Stomach (tissue), 4 donors: ENCODE measurements around the gene LCP2.

Experiments used
- EP300 ChIP-seq: sonication (generic); formaldehyde crosslinking; IDR thresholded peaks from one replicate; pipeline ENCODE4 v1.6.1; 2017; ENCODE audit warnings: antibody characterized with exemption
- POLR2A ChIP-seq, 4 donors: fragments of 450-650 bp; IDR thresholded peaks; one replicate each; pipeline ENCODE4 v1.6.1; 2016; ENCODE audit warnings: antibody characterized with exemption in 4 of 4, control low read depth in 2 of 4, mild to moderate bottlenecking in 1 of 4, moderate library complexity in 1 of 4
- POLR2AphosphoS5 ChIP-seq, 3 donors: sonication (generic); formaldehyde crosslinking; IDR thresholded peaks; one replicate each; pipeline ENCODE4 v1.6.1; 2016; ENCODE audit warnings: antibody characterized with exemption in 3 of 3
- TF ChIP-seq, protein P1 (sequence below), 7 experiments: fragments of 450-650 bp in 4 of 7; fragments of 200-600 bp in 3 of 7; sonication (generic) in 3 of 7; IDR thresholded peaks; one replicate each; pipeline ENCODE4 v1.5.1; 2016 to 2019; ENCODE audit warnings: antibody characterized with exemption in 7 of 7, control low read depth in 2 of 7, mild to moderate bottlenecking in 1 of 7

DNA sequence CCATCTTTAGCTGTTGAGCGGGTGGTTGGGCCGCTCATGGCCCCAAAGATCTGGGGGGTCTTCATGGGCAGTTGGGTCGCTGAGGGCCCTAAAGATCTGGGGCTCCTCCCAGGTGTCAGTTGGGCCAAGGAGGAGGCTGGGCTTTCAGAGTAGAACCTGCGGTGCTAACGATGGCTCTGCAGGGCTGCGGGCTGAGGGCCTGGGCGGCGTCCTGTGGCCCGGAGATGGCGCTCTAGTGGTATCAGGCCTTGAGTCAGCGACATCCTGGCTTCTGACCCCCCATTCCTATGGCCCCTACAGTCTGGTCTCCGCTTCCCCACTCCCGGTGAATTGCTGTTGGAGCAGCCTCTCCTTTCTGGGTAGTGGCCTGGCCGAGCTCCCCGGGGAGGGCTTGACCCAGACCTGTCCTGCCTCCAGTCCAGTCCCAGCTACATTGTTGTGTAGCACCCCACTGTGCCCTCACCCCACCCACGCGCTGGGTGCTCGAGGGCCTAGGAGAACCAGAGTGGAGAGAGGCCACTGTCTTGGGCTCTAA, 64.2 kb downstream of the LCP2 start:
- TF ChIP-seq, protein P1, sequence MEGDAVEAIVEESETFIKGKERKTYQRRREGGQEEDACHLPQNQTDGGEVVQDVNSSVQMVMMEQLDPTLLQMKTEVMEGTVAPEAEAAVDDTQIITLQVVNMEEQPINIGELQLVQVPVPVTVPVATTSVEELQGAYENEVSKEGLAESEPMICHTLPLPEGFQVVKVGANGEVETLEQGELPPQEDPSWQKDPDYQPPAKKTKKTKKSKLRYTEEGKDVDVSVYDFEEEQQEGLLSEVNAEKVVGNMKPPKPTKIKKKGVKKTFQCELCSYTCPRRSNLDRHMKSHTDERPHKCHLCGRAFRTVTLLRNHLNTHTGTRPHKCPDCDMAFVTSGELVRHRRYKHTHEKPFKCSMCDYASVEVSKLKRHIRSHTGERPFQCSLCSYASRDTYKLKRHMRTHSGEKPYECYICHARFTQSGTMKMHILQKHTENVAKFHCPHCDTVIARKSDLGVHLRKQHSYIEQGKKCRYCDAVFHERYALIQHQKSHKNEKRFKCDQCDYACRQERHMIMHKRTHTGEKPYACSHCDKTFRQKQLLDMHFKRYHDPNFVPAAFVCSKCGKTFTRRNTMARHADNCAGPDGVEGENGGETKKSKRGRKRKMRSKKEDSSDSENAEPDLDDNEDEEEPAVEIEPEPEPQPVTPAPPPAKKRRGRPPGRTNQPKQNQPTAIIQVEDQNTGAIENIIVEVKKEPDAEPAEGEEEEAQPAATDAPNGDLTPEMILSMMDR (IDR thresholded peaks at IDR 0.05) = no peak
- no peak for TF ChIP-seq POLR2AphosphoS5 (IDR thresholded peaks at IDR 0.05)
- TF ChIP-seq POLR2A (IDR thresholded peaks at IDR 0.05) = no peak
- no peak for TF ChIP-seq EP300
